Activated CD4-positive, alpha-beta T cell treated with anti-CD3 and anti-CD28 coated beads for 1 hour (primary cell): Measurements from ENCODE around the gene LRRTM1.

Source experiments
- DNase-seq: peaks from one replicate; pipeline ENCODE4 v3.0.0-alpha.2; 2020

LRRTM1 gene

GRCh38 chr2:80303909-80304837, at the start of gene LRRTM1:
TSS of gene LRRTM1 (minus strand) at chr2:80304752. CDS start at chr2:80303819, 933 bp downstream.
- no peak for DNase-seq

GRCh38 chr2:80351231-80351630, 46.7 kb upstream of the LRRTM1 start:
- no peak for DNase-seq

GRCh38 chr2:80348953-80349352, 44.4 kb upstream of the LRRTM1 start:
- DNase-seq: no peak

GRCh38 chr2:80348078-80348477, 43.5 kb upstream of the LRRTM1 start:
- no peak for DNase-seq

- no peak for DNase-seq
Observed at GRCh38 chr2:80340022-80340421, 35.5 kb upstream of the LRRTM1 start.

- no peak for DNase-seq
Observed at GRCh38 chr2:80338794-80339193, 34.2 kb upstream of the LRRTM1 start.

GRCh38 chr2:80335411-80335810, 30.9 kb upstream of the LRRTM1 start:
- DNase-seq: no peak

- DNase-seq: no peak
Observed at GRCh38 chr2:80333886-80334285, 29.3 kb upstream of the LRRTM1 start.

GRCh38 chr2:80330527-80331450, 26.2 kb upstream of the LRRTM1 start:
- no peak for DNase-seq

- no peak for DNase-seq
Observed at GRCh38 chr2:80329491-80329890, 24.9 kb upstream of the LRRTM1 start.

- DNase-seq: no peak
Observed at GRCh38 chr2:80328159-80328571, 23.6 kb upstream of the LRRTM1 start.

GRCh38 chr2:80326861-80327260, 22.3 kb upstream of the LRRTM1 start:
- DNase-seq: no peak

- DNase-seq: no peak
Observed at GRCh38 chr2:80326214-80326613, 21.7 kb upstream of the LRRTM1 start.

- no peak for DNase-seq
Observed at GRCh38 chr2:80324525-80324924, 20.0 kb upstream of the LRRTM1 start.

GRCh38 chr2:80323610-80324009, 19.1 kb upstream of the LRRTM1 start:
- no peak for DNase-seq

- DNase-seq: no peak
Observed at GRCh38 chr2:80322958-80323357, 18.4 kb upstream of the LRRTM1 start.

- no peak for DNase-seq
Observed at GRCh38 chr2:80322311-80322920, 17.9 kb upstream of the LRRTM1 start.

GRCh38 chr2:80312282-80312839, 7.8 kb upstream of the LRRTM1 start:
- no peak for DNase-seq

- DNase-seq: no peak
Observed at GRCh38 chr2:80311304-80311703, 6.8 kb upstream of the LRRTM1 start.

GRCh38 chr2:80303006-80303908, 1.3 kb downstream of the LRRTM1 start:
- no peak for DNase-seq

- no peak for DNase-seq
Observed at GRCh38 chr2:80302314-80303005, 2.1 kb downstream of the LRRTM1 start.
